ENCODE measurements around the gene PRCC.

DNA sequence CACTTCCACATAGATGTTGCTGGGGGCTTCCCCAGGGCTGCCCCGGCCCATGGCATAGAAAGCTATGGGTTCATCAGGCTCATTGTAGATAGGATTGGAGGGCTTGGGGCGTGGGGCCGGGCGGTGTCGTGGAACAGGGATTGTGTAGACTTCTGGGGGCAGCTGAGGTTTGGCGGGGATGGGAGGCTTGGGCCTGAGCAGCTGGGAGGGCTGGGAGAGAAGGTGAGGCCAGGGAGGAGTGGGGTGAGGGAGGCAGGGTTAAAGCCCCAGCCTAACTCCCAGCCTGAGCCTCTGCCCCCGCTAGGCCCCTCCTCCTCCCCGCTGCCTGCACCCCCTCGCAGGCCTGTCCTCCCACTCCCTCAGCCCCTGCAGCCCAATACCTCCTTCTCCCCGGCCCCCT is 41.9 kb downstream of the PRCC start:
- TF ChIP-seq POLR2A (IDR thresholded peaks at IDR 0.05; ENCODE audit: low read depth, low read length) (no peak), POLR2AphosphoS5 (IDR thresholded peaks at IDR 0.05; ENCODE audit: low read depth, low read length) (no peak), TAF1 (IDR thresholded peaks at IDR 0.05; ENCODE audit: low read depth, low read length) (no peak)
